ENCODE results near the gene SYNE1. TPM values are rescaled to one million over a fixed set of nuclear protein-coding genes. Genes with fewer than 3 reads are reported as not detected.

SYNE1 gene
- total RNA-seq, 1 donor from 2014 or later: 24.9 TPM

DNA sequence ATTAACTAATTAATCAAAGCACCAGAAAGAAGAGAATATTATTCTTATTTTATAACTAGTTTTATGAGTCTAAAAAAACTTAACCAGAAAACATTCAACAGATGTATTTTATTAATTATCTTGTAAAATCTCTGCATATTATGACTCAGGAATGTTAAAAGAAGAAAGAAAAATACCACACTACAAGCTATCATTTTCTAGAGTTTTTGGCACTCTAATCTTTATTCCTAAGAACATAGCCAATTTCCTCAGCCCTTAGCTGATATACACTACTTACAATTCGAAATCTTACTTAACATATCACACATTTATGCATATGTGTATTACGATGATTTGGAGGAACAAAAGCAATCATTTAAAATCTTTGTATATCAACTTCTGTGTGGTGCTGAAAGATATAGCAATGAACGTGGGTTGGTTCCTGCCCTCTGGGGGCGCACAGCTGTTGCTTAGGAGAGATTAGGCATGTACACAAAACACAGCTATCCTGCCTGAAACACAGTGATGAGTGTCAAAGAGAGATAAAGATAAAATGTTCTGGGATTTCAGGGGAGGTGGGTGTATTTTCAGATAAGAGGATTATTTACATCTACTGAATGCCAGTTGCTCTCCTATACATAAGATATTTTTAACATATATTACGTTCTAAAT lies 404.5 kb downstream of the SYNE1 start:
- H3K36me3 Mint-ChIP-seq (ENCODE audit: low read depth): peaks cover 5% of the 10 kb centered on the region
- no peaks in the 10 kb centered on the region for H3K4me1 Mint-ChIP-seq
- TF ChIP-seq CTCF (conservative IDR thresholded peaks at IDR 0.05): peak; percentile 20
- H3K27me3 Mint-ChIP-seq (ENCODE audit: low read depth): no peaks in the 10 kb centered on the region
- DNase-seq (ENCODE audit: low read depth, low spot score): no peak
- H3K27ac Mint-ChIP-seq (ENCODE audit: unreplicated experiment): no peak overlapping the region
- H3K4me3 Mint-ChIP-seq: no peak overlapping the region
- H3K9me3 Mint-ChIP-seq: no peaks in the 10 kb centered on the region

GRCh38 chr6:152229330-152229729 lies 407.8 kb downstream of the SYNE1 start:
- H3K9me3 Mint-ChIP-seq: no peaks in the 10 kb centered on the region
- TF ChIP-seq CTCF (conservative IDR thresholded peaks at IDR 0.05): no peak
- no peak overlapping the region for H3K4me3 Mint-ChIP-seq

GRCh38 chr6:152226119-152226518 lies 411.0 kb downstream of the SYNE1 start:
- H3K27ac Mint-ChIP-seq (ENCODE audit: unreplicated experiment): no peak overlapping the region
- no peak for TF ChIP-seq CTCF (conservative IDR thresholded peaks at IDR 0.05)
- no peak for DNase-seq (ENCODE audit: low read depth, low spot score)
- H3K4me3 Mint-ChIP-seq: no peak overlapping the region
- H3K36me3 Mint-ChIP-seq (ENCODE audit: low read depth): peaks cover 18% of the 10 kb centered on the region
- peaks cover 8% of the 10 kb centered on the region for H3K9me3 Mint-ChIP-seq
- peaks cover 3% of the 10 kb centered on the region for H3K4me1 Mint-ChIP-seq
- no peaks in the 10 kb centered on the region for H3K27me3 Mint-ChIP-seq (ENCODE audit: low read depth)

More at GRCh38 chr6:152229330-152229729, 407.8 kb downstream of the SYNE1 start:
- H3K4me1 Mint-ChIP-seq: no peaks in the 10 kb centered on the region
- no peak overlapping the region for H3K27ac Mint-ChIP-seq (ENCODE audit: unreplicated experiment)
- no peaks in the 10 kb centered on the region for H3K27me3 Mint-ChIP-seq (ENCODE audit: low read depth)
- H3K36me3 Mint-ChIP-seq (ENCODE audit: low read depth): no peaks in the 10 kb centered on the region
- DNase-seq (ENCODE audit: low read depth, low spot score): no peak

DNA sequence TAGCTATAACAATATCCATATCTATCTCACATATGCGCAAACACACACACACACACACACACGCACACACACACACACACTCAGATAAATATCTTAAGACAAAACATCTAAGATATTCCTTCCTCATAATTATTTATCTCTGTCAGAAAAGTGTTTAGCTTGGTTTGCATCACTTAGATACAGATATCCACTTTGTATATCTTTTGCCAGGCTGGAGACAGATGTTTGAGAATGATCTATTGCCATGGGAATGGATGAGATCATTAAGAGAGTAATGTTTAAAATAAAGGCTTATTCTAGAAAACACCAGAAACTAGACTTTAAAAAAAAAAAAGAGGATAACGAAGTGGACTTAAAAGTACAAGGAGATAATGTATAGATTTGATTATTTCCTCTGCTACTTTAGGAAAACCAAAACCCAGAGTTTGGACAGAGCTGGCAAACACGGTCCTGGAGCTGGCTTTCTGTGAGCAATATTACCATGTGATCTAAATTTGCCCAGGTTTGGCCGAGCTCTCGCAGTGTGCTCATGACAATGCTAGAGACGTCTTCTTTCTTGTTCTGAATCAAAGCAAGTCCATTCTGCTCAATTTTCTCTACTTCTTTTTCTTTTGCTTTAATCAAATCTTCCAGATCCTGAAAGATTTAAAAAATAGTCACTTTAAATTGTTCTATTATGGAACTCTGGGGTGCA lies 411.8 kb downstream of the SYNE1 start:
- Mint-ChIP-seq H3K36me3 (ENCODE audit: low read depth) (peaks cover 21% of the 10 kb centered on the region), H3K27me3 (ENCODE audit: low read depth) (no peaks in the 10 kb centered on the region), H3K4me3 (no peak overlapping the region), H3K27ac (ENCODE audit: unreplicated experiment) (no peak overlapping the region), H3K9me3 (peaks cover 8% of the 10 kb centered on the region), H3K4me1 (peaks cover 3% of the 10 kb centered on the region)
- DNase-seq (ENCODE audit: low read depth, low spot score): no peak
- no peak for TF ChIP-seq CTCF (conservative IDR thresholded peaks at IDR 0.05)

DNA sequence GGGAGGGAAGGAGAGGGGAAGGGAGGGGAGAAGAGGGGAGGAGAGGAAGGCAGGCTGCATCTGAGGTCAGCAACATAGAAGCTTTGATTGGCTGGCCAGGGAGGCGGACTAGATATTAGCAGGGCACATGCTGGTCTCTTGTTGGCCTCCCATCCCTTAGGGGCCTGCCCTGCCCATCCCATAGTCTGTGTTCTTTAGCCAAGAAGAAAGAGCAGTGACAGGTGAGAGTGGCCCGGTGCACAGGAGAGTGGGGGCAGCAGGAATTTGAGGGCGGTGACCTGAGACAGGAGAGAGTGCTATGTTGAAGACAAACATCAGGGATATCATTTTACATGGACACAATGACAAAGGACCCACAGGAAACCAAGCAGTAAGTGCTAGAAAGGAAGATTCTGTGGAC lies 413.5 kb downstream of the SYNE1 start:
- H3K27me3 Mint-ChIP-seq (ENCODE audit: low read depth): no peaks in the 10 kb centered on the region

More for the DNA sequence above, 413.5 kb downstream of the SYNE1 start:
- H3K36me3 Mint-ChIP-seq (ENCODE audit: low read depth): peaks cover 21% of the 10 kb centered on the region
- H3K4me1 Mint-ChIP-seq: peaks cover 3% of the 10 kb centered on the region
- no peak for DNase-seq (ENCODE audit: low read depth, low spot score)
- peaks cover 8% of the 10 kb centered on the region for H3K9me3 Mint-ChIP-seq
- no peak overlapping the region for H3K27ac Mint-ChIP-seq (ENCODE audit: unreplicated experiment)
- no peak overlapping the region for H3K4me3 Mint-ChIP-seq
- no peak for TF ChIP-seq CTCF (conservative IDR thresholded peaks at IDR 0.05)

All from neural crest cell (in vitro differentiated cells).